NCI-H82 treated with DMSO at 0.1 percent for 48 hours (cell line): ENCODE measurements around the gene CKAP4.

Source experiments
- DNase-seq: peaks from one replicate; lab custom pipeline; 2025; ENCODE audit not compliant: unreplicated experiment; lab: John Stamatoyannopoulos, UW

CKAP4 gene

DNA sequence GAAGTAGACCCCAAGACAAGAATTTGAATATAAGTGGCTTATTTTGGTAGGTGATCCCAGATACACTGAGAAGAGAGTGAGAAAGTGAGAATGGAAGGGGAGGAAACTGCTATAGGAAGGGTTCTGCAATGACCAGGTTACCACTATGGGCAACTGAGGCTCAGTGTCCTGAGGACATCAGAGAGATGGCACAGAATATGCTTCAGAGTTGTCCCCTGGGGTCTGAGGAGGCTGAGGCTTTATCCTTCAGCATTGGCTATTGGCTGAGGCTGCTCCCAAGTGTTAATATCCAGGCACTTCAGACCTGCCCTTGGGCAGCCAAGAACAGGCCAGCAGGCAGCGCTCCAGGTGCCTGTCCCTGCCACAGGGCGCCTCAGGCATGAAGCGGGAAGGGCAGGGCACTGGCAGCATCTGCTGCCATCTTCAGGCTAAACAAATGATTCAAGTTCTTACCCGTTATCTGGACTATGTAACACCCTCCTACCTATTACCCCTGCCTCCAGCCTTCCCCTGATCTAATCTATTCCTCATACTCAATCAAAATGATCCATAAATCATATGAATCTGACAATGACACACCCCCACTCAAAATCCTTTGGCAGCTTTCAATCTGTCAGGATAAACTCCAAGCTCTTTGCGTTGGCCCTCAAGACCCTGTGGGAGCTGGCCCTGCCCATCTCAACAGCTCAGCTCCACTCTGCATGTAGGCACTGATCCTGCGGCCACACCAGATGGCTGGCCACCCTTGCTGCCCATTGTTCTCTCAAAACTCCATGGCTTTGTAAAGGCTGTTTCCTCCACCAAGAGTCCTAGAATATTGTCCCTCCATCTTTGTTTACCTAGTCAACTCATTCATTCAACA lies 42.4 kb downstream of the CKAP4 start:
- DNase-seq, result no peak

GRCh38 chr12:106204312-106204711 lies 43.5 kb downstream of the CKAP4 start:
- no peak for DNase-seq

- no peak for DNase-seq
Measured at GRCh38 chr12:106197906-106198623, 49.8 kb downstream of the CKAP4 start.

GRCh38 chr12:106195621-106196027 lies 52.2 kb downstream of the CKAP4 start:
- no peak for DNase-seq

DNA sequence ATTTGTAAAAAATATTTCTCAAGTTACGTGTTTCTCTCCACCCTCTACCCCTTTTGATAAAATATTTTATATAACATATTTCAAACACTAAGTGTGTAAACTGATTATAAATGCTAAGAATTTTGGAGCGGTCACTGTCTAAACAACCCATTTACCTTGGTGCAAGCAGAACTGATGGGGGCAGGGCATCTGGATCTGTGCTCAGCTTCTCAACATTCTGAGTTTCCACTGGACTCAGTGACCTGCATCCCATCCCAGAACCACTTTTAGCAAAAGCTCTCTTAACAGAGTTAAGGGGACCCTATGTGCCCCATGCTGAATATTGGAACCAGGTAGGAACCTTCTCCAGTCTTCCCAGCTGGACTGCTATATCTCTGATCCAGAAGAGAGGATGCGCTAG lies 53.5 kb downstream of the CKAP4 start:
- no peak for DNase-seq

- no peak for DNase-seq
Measured at GRCh38 chr12:106193394-106194215, 54.2 kb downstream of the CKAP4 start.

- no peak for DNase-seq
Measured at GRCh38 chr12:106192659-106193393, 55.0 kb downstream of the CKAP4 start.

DNA sequence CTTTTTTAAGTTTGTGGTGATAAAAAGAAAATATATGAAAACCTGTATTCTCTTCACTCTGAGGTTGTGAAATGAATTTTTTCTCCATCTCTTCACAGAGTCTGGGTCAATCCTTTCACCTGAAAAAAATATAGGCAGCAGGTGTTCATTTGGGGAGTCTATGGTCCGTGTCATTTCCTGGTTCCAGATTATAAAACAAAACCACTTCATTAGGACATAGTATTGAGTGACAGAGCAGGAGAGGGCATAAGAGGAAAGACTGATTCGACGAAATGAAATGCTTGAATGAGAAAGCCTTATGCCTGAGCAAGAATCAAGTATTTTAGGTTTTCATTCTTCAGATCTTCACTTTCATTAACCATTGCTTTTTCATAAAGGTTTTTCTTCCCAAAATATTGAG lies 57.2 kb downstream of the CKAP4 start:
- DNase-seq, result no peak

DNA sequence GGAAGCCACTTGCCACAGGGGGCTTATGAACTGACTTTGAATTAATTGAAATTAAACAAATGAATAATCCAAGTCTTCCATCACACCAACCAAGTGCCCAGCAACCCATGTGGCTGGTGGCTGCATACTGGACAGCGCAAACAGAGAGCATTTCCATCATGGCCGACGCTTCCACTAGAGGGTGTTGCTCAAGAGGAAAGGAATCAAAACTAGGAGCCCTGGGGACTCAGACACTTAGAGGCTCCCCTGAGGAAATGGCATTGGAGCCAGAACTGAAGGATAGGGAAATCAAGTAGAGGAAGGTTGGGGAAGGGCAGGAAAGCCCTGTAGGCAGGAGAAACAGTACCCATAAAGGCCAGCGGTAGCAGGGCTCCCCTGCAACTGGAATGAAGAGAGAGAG lies 58.5 kb downstream of the CKAP4 start:
- DNase-seq, result no peak

- DNase-seq, result no peak
Measured at GRCh38 chr12:106188256-106188655, 59.6 kb downstream of the CKAP4 start.
